HG02884 (cell line): ENCODE data around the gene NR2E1.

ENCODE experiments used
- ATAC-seq: cut with Tn5 transposase; IDR thresholded peaks from one replicate; pipeline ENCODE4 v1.9.1; 2021; ENCODE audit warnings: mild to moderate bottlenecking, moderate library complexity; ENCODE audit not compliant: unreplicated experiment

Gene NR2E1

DNA sequence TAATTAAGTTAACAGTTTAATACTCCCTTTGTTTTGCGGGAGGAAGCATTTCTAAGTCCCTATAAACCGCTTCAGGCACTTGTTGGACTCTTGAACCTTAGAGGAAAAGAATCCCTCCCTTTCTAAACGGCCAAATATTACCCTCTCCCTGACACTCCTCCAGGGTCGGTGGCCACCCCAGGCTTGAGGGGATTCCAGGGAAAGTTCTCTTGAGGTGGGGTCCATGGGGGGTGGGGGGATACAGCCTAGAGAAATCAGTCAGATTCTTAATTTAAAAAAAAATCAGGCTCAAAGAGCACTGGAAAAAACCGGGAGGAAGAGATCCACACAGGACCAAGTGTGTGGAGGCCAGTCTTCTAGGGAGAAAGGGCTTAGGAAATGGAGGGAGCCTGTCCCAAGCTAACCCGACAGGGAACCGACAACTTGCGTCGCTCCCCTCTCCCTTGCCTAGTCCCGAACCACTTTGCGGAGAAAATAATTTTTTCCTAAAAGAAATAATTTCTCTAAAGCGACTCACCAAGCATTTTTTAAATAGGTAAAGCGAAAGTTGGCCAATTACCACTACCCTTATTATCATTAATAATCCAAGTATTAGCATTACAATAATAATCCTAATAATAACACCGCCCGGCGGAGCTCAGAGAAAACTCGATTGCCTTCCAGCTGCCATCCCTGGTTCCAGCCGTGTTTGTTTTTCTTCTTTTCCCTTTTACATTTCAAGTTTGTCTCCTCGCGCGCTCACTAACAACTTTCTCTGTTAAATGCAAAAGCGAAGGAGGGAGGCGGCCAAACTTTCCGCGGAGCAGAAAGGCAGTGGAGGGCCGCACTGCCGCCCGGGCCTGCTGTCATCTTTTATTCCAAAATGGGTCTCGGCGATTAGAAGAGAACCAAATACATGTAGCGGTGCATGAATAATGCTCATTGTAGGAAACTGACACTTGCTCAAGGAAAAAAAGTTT lies 4.8 kb downstream of the NR2E1 start:
- ATAC-seq, result no peak

- ATAC-seq, result no peak
These were observed 5.6 kb downstream of the NR2E1 start for GRCh38 chr6:108171291-108171917.

GRCh38 chr6:108171918-108172516 lies 6.2 kb downstream of the NR2E1 start:
- no peak for ATAC-seq

DNA sequence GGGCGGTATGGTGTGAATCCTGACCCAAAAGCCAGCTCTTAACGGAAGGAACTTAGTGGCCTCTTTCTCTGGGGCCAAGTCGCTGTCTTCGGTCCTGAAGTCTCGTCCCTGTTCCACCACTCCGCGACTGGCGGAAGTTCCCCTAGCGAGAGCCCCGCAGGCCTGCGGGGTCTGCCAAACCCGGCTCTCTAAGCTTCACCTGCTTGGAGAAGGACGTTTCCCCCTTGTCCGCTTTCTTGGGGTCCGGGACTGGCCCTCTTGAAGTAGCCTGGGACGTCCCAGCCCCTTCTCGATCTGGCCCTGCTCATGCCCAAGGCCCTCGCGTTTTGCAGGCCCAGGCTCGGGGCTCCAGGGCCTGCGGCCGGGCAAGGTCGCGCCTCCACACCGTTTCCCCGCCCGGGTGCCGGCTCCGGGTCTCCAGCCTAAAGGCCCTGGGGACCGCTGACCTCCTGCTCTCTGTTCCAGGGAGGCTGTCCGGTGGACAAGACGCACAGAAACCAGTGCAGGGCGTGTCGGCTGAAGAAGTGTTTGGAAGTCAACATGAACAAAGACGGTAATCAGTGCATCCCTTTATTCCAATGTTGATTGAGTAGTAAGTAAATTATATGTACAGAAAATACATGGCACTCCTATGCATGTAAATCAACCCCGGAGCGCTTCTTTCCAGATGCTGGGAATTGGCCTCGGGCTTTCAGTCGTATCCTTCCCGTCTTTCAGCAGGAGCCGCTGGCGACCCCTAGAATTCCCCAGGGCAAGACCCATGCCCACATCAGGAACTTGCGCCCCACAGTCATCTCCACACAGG lies 8.8 kb downstream of the NR2E1 start:
- ATAC-seq, result no peak

DNA sequence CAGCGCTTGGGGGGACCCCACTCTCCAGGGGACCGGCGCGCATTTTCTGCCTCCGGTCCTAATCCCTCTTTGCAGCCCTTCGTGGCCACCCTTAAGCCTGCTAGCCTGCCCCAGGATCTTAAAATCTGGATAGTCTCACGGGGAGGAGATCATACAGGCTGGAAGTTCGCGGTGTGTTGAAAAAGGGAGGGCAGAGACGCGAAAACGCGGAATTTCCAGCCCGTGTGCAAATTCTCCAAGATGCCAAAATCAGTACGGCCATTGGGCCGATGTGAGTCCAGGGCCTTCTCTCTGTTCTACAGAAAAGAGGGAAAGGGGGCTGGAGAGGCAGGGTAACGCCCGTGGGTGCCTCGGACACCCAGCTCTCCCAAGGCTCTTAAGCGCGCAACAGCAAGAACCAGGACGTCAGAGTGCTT lies 9.4 kb downstream of the NR2E1 start:
- ATAC-seq, result no peak

DNA sequence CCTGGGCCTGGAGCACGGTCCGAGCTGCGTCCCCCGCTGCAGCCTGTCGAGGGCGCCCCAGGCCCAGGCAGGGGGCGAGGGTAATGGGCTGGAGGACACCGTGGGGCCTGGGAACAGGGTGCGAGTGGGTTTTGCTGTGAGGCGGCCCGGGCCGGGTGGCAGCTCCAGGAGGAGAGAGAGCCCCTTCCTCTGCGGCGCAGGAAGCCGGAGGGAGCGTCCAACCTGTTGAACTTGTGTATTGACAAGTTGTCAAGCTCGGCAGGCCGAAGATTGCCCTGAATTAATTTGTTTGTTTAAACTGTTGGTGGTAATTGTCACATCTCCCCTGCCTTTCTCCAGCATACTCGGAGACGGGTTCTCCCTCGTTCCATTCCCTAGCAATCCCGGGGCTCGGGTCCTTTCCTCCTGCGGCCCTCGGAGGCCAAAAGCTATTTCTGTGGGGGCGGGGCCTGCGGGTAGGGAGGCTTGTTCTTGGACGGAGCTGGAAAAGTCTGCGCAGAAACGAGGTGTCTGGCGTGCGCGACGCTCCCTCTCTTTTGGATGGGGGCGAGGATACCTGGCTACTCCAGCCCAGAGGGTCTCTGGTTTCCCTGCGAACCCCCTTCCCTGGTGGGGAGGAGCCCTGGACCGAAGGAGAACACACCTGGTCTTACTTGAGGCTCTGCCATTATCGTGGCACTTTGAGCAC lies 9.9 kb downstream of the NR2E1 start:
- no peak for ATAC-seq

DNA sequence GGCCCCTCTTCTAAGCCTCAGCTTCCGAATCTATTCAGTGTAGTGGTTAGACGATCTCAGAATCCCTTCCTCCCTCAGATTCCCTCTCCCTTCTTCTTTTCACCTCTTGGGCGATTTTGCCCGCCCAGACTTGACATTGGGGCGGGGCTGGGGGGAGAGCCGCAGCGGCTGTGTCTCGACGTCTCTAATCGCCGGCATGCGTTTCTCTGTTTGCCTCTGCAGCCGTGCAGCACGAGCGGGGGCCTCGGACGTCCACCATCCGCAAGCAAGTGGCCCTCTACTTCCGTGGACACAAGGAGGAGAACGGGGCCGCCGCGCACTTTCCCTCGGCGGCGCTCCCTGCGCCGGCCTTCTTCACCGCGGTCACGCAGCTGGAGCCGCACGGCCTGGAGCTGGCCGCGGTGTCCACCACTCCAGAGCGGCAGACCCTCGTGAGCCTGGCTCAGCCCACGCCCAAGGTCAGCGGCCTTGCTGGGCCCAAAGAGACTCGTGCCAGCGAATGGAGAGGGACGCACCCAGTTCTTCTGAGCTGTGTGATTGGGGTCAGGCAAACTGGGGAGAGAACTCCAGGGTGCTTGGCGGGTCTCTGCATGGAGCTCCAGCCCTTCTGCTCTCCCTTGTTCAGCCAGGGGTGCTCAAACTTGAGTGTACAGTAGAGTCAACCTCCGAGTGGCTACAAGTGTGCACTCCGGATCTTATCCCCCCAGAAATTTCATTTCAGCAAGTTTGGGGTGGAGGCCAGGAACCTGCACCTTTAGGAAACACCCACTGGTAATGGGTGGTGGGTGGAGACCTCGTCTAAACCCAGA lies 10.7 kb downstream of the NR2E1 start:
- ATAC-seq, result no peak

DNA sequence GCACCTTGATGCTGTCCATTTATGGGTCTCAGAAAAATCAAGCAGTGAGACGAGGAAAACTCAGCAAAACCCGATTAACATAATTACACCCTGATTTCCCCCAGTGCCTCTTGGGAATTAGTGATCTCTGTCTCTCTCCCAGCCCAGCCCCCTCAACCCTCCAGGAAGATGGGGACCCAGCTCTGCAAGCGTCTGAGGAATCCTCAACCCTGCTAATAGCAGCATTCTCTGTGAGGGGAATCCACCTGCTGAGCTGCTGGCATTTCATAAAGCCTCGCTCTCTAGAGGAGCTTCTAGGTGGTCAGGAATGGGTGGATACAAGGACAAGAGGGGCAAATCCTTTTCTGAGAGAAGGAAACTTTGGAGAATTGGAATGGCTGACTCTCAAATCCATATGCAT lies 13.9 kb downstream of the NR2E1 start:
- ATAC-seq, result no peak

DNA sequence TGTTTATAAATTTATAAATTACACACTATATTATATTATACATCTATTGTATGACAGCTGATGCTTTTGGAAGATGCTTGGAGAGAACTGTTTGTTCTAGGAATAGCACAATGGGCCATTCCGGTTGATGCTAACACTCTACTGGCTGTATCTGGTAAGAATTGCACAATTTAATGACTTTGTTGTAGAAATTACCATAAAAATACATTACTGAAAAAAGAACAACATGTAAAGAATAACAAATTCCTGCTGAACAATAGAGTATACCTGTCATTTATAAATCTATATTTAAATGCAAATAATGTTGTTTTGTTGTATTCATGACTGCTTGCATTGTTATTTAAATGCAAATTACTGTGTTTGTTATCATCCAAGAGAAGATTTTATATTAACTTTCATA lies 14.4 kb downstream of the NR2E1 start:
- no peak for ATAC-seq

GRCh38 chr6:108180776-108181175 lies 15.0 kb downstream of the NR2E1 start:
- ATAC-seq, result no peak

- ATAC-seq, result no peak
These were observed 20.4 kb downstream of the NR2E1 start for GRCh38 chr6:108186226-108186625.

DNA sequence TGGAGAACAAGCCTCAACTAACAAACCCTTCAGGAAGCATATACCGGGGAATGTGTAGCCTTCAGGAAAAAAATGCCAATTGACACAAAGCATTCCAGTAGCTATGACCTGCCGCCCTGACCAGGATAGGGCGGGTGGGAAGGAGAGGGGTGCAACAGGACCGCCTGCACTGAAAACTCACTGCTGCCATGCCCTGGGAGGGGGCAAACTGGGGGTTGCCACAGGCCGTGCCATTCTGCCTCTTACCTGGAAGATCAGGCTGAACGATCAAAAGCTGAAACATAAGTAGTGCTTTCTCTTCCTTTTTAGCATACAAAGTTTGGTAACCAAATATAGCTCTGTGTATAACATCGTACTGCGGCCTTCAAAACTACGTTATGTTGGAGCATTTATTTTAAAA lies 21.7 kb downstream of the NR2E1 start:
- no peak for ATAC-seq

DNA sequence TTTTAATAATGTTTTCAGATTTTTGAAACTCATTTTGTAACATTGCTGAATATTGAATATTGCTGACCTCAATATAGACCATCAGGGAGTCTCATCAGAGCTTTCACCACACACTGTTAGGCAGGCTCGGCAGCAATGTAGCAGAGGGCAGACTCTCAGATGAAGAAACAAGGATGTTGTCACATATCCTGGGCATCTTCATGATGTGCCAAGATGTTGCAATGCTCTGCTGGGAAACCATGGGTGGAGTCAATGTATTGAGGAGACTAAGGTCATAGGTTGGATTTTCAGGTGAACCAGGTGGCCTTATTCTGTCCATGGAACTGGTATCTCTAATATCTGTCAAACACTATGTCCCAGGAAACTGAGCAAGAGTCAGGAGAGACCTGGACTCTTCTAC lies 27.3 kb downstream of the NR2E1 start:
- no peak for ATAC-seq

GRCh38 chr6:108193835-108194234 lies 28.0 kb downstream of the NR2E1 start:
- no peak for ATAC-seq

- ATAC-seq, result no peak
These were observed 28.7 kb downstream of the NR2E1 start for GRCh38 chr6:108194503-108194902.

DNA sequence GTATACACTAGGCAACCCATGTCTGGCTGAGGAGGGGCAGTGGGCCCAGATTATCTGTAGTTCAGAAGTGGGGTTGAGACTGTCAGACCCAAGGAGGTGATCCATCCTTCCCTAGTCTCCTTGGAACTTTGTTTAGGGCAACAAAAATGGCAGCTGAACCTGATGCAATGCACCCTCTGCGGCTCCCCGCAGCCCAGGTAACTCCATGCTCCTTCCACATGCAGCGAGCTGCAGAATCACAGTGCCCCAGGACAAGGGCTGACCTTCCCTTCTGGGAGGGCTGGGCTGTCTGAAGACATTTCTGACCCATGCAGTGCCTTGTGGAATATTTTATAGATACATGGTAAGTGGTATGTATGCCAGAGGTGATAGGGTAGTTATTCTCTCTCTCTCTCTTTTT lies 29.4 kb downstream of the NR2E1 start:
- ATAC-seq, result no peak

GRCh38 chr6:108198761-108199498 lies 33.1 kb downstream of the NR2E1 start:
- no peak for ATAC-seq

DNA sequence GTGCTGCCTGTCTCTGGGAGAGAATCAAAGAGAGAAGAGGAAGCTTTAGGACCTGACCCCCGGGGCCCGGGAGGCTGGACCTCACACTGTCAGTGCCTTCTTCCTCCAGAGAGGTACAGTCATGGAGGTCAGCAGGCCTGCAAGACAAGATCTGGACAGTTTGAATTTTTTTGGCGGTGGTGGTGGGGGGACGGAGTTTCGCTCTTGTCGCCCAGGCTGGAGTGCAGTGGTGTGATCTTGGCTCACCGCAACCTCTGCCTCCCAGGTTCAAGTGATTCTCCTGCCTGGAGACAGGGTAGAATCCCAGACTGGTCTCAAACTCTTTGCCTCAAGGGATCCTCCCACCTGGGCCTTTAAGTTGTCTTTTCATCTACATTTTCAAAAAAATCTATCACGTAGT lies 34.4 kb downstream of the NR2E1 start:
- ATAC-seq, result no peak

GRCh38 chr6:108200631-108201030 lies 34.8 kb downstream of the NR2E1 start:
- ATAC-seq, result no peak
